ENCODE data around the gene TBC1D22A.

DNA sequence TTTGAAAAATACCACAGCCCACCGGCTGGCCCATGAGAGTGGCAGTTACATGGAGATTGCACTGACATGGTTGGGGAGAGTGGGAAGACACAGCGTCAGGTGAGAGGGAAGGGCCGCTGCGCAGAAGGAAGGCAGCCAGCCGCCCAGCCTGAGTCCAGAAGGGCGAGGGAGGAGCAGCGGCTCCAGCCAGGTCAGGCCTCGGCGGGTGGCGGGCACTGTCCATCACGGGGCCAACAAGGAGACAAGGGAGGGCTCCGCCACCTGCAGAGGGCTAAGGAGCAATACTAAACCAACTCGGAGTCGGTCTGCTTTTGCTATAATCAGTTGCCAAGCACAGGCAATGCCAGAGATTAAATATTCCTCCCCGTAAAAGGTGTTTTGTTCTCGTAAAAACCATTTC is 384.5 kb downstream of the TBC1D22A start:
- TF ChIP-seq EZH2phosphoT487 (IDR thresholded peaks at IDR 0.05; ENCODE audit: low read depth, severe bottlenecking, unreplicated experiment), result no peak
- TF ChIP-seq, protein P1, sequence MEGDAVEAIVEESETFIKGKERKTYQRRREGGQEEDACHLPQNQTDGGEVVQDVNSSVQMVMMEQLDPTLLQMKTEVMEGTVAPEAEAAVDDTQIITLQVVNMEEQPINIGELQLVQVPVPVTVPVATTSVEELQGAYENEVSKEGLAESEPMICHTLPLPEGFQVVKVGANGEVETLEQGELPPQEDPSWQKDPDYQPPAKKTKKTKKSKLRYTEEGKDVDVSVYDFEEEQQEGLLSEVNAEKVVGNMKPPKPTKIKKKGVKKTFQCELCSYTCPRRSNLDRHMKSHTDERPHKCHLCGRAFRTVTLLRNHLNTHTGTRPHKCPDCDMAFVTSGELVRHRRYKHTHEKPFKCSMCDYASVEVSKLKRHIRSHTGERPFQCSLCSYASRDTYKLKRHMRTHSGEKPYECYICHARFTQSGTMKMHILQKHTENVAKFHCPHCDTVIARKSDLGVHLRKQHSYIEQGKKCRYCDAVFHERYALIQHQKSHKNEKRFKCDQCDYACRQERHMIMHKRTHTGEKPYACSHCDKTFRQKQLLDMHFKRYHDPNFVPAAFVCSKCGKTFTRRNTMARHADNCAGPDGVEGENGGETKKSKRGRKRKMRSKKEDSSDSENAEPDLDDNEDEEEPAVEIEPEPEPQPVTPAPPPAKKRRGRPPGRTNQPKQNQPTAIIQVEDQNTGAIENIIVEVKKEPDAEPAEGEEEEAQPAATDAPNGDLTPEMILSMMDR (IDR thresholded peaks at IDR 0.05; ENCODE audit: poor library complexity), result no peak
